Suprapubic skin (tissue), 3 donors: Measurements from ENCODE around the gene NPAS3.

ENCODE experiments used
- CTCF ChIP-seq, 2 donors: fragments of 200-600 bp in 1 of 2; fragments of 450-650 bp in 1 of 2; sonication (generic) in 1 of 2; IDR thresholded peaks; one replicate each; pipeline ENCODE4 v1.5.1; 2016 to 2019; ENCODE audit warnings: antibody characterized with exemption in 2 of 2, mild to moderate bottlenecking in 1 of 2, moderate library complexity in 1 of 2
- POLR2AphosphoS5 ChIP-seq, 3 donors: sonication (generic); formaldehyde crosslinking; IDR thresholded peaks; one replicate each; pipeline ENCODE4 v1.6.1; 2017; ENCODE audit warnings: antibody characterized with exemption in 3 of 3

GRCh38 chr14:33363682-33364081 is 425.0 kb downstream of the NPAS3 start:
- no peak for TF ChIP-seq CTCF (IDR thresholded peaks at IDR 0.05)
- TF ChIP-seq POLR2AphosphoS5 (IDR thresholded peaks at IDR 0.05): no peak
